ENCODE results near the gene SDK1.

Gene SDK1

DNA sequence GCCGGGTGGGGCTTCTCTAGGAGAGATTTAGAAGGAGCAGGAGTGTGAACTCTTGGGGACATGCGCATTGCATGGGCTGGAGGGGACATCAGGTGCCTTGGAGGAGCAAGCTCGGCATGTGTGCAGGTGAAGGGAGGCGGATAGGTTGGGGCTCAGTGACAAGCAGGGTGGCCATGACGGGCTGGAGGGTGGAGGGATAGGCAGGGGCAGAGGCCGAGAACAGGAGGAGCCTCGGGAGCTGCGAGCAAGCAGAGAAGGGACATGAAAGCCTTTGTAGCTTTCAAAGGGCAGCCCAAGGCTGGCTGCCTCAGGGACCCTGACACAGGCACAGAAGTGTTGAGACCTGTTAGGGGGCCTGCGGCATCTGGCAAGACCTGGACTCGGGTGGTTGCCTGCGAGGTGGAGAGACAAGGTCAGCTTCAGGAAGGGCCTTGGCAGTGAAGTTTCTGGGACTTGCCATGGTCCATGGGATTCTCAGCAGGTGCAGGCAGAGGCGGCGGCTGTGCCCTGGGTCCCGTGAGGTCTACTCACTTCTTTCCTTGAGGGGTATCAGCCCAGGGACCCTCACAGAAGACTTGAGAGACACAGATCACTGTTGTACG, 664.8 kb downstream of the SDK1 start:
- DNase-seq: no peak

DNA sequence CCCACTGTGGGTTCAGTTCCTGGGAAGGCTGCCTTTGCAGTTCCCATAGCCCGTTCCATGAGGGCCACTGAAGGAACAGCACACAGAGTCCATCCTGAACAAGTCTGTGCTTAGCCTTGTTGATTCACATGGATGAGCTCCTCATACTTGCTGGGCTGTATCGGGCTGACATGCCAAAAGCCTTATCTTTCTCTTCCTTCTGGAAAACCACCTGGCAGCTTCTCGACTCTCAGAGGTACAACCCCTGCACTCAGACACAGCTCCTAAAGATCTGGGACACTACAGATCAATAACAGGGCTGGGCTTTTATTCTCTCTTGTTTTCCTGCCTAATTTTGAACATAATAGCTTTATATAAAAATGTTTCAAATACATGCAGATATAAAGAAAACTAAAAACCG, 667.2 kb downstream of the SDK1 start:
- DNase-seq: no peak

DNA sequence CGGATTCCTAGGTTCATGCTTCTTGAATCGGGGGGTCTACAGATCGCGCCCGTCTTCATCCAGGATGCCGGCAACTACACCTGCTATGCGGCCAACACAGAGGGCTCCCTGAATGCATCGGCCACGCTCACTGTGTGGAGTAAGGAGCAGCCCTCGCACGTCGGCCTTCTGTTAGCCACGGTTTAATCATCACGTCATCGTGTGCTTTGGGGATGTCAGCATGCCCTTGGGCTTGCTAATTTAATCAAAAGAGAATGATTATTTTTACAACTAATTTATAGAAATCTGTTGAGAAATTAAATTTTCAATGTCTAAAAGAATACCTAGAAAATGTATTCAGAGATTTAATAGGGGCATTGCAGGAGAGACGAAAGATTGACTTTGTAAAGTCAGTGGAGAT, 668.2 kb downstream of the SDK1 start:
- DNase-seq: no peak

DNA sequence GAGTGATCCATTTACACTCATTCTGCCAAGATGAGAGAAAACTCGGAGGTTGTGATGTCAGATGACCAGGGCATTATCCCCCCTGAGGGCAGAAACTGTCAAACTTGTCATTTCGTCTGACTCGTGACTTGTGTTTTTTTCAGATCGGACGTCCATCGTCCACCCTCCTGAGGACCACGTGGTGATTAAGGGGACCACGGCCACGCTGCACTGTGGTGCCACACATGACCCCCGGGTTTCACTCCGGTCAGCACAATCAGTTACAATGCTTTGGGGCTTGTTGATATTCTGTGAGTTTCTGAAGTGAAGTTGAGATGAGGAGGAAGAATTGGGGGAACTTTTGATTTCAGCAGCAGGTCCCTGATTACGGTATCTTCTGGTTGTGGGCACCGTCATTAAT, 670.3 kb downstream of the SDK1 start:
- no peak for DNase-seq

DNA sequence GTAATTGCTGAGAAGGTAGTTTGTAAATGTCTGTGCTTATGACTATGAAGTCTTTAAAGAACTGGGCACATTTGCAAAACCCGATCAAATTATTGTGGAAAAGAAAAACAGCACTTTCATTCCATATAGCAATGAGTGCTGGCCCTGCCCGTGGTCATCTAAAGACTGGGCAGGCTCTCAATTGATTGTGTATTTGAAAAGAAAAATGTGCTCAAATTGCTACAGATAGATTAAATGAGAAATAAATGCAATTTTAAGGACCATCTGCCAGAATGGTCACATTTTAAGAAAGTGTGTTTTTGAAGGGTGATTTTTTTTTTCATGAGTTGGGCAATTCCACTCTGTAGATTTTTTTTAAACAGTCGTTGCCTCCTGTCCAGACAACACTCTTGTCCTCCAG, 672.2 kb downstream of the SDK1 start:
- DNase-seq: no peak

DNA sequence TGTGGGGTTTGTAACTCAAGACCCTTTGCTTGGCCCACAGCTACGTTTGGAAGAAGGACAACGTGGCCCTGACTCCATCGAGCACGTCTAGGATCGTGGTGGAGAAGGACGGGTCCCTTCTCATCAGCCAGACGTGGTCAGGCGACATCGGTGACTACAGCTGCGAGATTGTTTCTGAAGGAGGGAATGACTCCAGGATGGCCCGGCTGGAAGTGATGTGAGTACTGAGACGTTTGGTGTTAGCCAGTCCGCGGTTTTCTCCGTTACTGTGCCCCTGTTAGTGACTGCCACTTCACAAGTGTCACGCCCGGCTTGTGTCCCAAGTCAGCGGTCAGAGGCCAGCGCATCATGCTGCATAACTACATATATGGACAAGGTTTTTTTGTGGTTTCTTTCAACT, 673.3 kb downstream of the SDK1 start:
- no peak for DNase-seq

DNA sequence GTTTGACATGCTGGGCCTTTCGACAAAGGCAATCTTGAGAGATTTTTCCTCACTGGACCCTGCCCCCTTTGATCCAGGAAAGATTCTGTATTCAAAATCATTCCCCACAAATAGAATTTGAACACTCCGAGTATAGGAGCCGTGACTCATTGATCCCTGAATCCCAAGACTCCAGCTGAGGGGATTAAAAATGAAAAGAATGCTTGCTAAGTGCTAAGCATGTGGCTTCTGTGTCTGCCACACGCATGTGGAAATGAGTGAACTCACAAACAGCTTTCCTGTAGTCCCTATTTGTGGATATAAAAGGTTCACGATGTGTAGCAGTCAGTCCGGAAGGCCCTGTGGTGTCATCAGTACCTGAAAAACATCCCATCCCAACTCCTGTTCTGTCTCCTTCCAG, 674.3 kb downstream of the SDK1 start:
- DNase-seq: no peak

DNA sequence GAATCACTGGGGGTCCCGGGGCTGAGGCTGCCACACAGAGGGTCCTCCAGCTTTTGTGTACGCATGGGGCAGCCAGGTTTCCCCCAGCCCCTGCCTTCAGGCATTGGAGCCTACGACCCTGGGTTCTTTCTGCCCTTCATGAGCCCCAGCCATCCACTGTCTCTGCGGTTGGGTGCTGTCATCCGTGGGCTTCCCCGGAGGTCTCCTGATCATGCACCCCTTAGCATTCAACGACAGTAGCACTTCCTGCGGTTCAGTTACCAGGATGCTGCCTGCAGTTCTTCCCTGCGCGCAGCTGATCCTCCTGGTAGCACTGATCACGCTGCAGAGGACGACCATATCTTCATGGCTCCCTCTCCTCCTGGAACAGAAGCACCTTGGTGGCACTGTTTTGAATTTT, 676.3 kb downstream of the SDK1 start:
- no peak for DNase-seq

DNA sequence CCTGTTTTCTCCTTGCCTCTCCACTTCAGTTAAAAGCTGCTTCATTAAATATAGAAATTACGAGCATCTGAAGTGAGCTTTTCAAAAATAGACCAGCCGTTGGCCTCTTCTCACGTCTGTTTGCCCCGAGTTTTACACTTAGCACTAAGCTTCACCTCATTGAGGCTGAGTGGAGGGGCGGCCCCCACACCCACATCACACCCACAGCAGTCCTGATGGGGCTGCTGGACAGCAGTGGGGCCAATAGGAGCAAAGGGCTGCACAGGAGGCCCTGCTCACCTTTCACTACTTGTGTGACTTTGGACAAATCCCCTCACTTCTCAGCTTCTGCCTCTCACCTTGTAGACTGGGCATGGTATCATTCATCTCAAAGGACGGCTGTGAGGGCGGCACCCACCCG, 677.8 kb downstream of the SDK1 start:
- no peak for DNase-seq

DNA sequence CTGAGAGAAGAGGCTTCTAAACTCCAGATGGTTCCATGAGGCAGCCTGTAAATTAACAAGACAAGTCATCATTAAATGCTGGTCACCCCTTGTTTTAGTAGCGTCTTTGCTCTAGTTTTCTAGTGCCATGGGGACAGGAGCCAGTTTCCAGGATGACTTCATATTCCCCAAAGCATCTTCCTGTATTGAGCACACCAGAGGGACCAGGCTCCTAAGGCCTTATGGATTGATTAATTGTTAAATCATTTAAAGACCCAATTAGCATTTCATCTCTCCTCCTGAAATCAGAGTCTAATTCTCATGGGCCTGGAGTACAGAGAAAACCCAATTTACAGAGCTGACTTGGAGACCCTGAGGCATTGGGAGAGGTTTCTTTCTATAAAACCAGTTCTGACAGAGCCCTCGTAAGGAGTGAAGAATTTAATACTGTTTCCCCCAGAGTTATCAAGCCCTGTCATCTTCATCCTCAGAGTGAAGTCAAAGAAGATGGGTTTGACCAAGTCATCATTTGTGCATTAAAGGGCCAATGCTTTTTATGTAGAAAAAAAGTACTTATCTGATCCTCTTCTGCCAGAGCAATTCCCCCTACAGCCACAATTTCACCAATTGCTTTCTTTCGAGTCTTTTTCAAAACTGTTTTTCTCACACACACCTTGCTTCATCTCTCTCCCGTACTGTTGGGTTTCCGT, 678.7 kb downstream of the SDK1 start:
- no peak for DNase-seq

DNA sequence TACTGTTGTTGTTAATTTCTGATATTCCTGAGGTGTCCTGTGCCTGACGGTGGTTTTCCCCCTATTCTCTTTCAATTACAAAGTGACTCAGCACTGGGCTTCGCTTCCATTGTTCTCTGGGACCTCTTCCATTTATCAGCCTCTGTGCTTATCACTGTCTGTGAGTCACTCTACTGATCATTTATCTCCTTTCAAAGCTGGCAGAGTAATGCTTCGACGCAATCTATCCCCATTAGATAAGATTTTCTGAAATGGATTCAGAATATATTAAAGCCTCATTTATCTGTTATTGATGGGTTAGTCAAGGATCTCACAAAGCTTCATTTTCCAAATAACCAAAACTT, 679.2 kb downstream of the SDK1 start:
- DNase-seq: no peak

DNA sequence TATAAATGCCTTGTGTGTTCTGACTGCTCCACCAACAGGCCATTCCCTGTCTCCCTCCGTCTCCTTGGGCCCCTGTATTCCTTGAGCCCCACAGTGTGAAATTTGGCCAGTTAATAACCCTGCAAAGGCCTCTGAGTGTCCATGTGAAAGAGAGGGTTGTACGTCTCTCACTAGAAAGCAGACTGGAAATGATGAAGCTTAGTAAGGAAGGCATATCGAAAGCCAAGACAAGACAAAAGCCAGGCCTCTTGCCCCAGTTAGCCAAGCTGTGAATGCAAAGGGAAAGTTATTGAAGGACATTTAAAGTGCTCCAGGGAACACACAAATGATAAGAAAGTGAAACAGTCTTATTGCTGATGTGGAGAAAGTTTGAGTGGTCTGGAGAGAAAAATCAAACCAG, 680.2 kb downstream of the SDK1 start:
- DNase-seq: no peak

DNA sequence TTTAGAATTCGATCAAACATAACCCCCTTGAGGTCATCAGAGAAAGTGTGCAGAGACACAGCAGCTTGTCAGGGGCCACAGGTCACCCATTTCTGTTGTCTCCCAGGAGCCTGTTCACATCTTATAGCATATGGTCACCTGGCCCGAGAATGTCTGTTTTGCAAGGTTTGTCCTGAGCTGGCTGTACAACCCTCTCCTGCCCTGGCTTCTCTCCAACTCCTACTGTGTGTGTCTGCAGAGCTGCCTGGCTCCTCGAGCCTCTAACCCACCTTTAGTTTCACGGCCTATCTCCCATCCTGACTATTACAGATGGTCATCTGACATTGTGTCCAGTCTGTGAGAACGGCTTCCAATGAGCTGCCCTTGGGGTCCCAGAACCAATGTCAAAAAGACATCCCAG, 683.4 kb downstream of the SDK1 start:
- DNase-seq: no peak

DNA sequence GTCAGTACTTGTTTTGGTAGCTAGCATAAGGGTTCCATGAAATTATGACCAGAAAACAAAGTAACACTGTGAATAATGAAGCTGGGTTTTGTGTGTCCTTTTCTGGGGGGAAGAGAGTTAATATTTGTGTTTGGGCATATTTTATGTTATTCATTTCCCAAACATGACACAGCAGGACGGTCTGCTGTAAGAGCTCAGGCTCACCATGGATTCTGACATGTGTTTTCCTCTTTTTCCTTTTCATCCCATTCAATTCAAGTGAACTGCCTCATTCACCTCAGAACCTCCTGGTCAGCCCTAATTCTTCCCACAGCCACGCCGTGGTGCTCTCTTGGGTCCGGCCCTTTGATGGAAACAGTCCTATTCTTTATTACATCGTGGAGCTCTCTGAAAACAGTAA, 685.9 kb downstream of the SDK1 start:
- DNase-seq: no peak

DNA sequence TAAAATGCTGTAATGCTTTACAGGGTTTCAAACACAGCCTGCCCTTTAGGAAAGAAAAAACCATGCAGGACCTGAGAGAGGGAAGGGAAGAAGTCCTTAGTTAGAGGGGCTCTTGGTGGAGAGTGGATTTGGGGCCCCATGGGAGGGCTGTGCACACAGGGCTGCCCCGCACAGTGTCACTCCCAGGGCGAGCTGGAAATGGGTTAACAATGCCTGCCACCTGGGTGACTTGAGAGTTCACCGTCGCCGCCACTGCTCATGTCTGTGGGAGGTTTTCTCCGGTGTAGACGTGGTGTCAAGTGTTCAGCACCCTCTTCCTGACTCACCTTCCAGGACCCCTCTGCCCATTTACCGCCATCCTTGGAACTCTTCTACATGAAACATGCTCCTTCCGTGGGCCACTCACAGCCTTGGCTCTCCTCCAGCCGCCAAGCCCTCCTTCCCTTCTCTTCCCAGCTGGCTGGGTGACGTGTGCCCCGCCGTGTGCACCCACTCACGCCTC, 686.4 kb downstream of the SDK1 start:
- no peak for DNase-seq

DNA sequence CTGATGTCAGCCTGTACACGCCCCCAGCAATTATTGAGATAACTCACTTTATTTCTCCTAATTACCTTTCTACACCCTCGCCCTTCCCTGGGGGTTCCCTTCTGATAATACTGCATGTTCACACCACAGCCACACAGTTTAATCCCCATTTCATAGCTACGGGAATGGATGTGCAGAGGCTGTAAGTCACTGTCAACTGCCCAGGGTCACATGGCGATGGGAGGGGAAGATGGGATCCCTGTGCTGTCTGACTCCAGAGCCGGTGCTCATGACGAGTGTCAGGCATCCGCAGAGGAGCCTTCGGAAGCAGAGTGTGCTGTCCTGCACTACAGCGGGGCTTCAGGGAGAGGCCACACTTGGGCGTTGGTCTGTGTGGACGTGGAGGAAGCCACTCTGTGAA, 688.7 kb downstream of the SDK1 start:
- DNase-seq: no peak

DNA sequence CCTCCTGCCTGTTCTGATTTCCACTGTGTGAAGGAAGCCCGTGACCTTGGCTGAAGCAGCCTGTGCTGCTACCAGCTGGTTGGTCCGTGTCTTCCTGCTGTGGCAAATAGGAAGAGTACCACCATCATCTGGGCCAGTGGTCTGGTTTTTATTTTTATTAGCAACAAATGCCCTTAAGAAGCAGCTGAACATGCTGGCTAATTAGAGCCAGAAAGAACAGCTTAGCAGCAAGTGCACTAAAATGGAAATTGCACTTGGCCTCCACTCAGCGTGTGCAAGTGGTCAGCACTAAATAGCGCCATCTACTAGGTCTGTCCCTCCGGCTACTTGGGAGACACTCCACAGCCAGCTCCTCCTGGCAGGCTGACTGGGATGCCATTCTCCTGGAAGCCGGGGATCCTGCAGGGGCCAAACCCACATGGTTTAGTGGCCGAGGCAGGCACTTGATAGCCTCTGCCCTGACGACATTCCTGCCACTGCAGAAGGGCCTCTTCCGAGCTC, 690.7 kb downstream of the SDK1 start:
- DNase-seq: no peak

DNA sequence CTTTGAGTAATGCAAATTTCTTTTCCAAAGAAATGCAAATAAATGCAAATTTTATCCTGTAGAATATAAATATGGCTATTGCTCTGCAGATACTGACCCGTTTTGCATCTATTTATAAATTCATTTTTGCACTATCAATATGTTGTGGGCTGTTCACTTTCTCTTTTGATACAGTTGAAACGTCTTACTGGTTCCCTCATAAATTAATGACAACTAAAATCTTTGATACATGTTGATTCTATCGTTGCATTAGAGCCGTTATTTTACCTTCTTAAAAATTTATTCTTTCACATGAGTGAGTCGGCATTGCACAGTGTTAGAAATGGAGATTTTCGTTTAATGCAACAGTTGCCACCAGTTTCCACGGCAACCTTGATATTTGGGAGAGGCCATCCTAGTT, 691.8 kb downstream of the SDK1 start:
- no peak for DNase-seq

DNA sequence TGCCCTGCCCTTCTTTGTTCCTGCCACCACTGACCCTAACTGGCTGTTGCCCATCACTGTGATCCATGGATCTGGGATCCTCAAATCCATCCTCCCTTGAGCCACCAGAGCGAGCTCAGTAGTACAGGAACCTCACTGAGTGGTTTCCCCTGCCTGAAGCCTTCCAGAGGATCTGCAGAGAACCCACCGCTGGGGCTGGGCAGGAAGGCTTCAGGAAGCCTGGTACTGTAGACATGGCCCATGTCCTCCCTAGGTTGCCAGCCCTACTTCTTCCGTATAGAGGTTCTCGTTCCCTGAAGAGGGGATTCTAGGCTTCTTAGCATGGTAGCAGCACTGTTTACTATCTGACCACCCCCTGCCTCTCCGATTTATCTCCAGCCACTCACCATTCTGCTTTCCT, 693.7 kb downstream of the SDK1 start:
- DNase-seq: no peak

DNA sequence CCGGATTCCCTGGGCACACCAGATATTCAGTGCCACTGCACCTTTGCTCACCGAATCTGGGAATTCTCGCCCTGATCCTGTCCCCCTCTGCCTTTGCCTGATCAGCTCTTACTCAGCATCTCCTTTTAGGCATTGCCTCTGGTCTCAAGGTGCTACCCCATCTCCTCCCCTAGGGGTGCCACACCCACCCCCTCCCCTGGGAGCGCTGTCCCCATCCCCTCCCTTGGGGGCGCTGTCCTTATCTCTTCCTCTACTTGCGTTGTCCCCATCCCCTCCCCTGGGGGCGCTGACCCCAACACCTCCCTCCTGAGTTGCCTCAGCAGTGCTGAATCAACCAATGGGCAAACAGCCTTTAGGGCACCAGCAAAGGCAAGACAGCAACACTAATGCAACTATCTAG, 694.1 kb downstream of the SDK1 start:
- no peak for DNase-seq

DNA sequence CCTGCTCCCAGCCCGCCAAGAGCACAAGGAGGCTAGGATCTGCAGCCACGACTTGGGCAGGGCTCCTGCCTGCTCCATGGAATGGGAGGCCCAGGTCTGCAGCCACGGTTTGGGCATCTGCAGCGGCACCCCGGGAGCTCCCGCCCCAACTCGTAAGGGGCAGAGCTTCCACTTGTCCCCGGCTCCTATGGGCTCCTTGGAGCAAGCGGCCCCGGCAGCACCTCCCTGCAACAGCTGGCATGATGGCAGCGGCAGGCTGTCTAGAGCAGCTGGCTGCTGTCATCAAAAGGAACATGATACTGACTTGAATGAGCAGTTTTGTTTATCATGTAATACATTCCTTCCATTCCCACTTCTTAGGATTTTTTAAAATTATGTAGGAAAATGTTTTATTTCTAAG, 697.0 kb downstream of the SDK1 start:
- DNase-seq: no peak

DNA sequence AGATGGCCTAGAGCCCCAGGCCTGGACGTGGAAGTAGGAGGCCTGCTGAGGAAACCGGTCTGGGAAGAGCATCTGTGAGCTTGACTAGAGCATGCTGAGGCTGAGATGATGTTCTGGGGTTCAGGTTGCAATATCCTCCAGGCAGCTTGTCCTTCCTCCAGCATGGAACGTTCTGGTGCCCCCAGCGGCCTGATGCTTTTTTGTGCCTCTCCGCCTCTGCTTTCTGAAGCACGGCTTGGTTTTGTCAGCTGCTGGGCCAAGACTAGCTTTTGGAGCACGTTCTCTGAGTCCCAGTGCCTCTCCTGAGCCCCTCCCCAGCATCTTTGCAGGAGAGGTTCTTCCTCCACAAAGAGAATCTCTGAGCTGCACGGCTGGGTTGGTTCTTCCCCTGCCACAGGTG, 699.1 kb downstream of the SDK1 start:
- no peak for DNase-seq

DNA sequence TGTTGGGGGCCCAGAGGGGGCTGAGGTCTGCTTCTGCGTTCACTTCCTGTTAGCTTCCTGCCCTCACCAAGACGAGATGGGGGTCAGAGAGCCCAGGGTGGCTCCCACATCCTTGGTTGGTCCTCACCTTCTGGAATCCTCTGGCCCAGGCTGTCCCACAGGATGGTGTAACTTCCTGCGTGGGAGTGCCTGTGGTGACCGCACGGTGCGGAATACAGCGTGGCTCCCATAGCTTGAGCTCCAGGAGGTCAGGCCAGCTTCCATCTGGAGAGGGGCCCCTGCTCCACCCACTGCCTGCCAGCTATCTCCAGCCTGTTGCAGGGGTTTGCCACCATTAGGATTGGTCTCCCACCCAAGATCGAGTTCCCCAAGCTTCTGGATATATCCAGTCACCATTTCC, 699.9 kb downstream of the SDK1 start:
- no peak for DNase-seq

DNA sequence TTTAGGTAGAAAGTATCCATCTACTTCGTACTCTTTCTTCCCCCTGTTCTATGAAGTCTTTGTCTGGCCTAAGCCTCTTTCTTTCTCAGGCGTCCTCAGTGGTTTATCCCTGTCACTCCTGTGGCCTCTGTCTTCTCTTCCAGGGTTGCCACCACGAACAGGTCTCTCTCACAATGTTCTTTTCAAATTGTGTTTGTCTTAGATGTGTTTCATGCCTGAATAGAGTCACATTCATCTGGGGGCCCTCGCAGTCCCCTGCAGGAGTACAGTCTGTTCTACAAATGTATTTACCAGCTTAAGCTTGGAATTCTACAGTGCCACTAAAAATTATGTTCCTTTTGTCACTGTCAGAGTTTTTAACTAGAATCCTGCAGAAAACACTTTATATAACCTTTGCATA, 700.7 kb downstream of the SDK1 start:
- no peak for DNase-seq

DNA sequence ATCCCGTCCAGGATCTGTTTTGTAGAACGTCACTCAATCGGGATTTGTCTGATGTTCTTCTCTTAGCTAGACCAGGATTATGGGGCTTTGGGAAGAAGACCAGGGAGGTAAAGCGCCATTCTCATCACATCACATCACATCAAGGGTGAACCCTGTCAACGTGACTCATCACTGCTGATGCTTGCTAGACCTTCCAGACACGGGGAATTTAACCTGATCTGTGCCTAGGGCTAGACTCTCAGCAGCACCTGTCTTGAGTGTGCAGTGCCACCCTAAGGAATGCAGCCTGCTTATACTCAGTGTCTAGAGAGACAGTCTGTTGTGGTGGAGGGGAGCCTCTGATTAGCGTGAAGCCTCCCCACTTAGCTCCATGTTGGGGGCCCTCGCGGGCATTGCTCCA, 702.5 kb downstream of the SDK1 start:
- no peak for DNase-seq

Data from inflammatory macrophage treated with lipopolysaccharide for 1 hour (primary cell).